Muscle layer of colon (tissue), 2 donors: ENCODE results near the gene CNIH2.
"Not testable (repeated sequence)": the region's sequence is repeated elsewhere in the genome, so short reads cannot be mapped to it uniquely, and the experiment has no call there.

ENCODE experiments used
- H3K27ac ChIP-seq: one replicate; pipeline ENCODE4 v1.7.0; 2013; ENCODE audit warnings: low read depth, mild to moderate bottlenecking, low read length, moderate library complexity
- H3K27me3 ChIP-seq, 2 donors: one replicate each; pipeline ENCODE4 v1.7.0; 2013; ENCODE audit warnings: low read length in 2 of 2, mild to moderate bottlenecking in 2 of 2; ENCODE audit not compliant: insufficient read depth in 2 of 2, control insufficient read depth in 1 of 2
- H3K36me3 ChIP-seq: one replicate; pipeline ENCODE4 v1.7.0; 2013; ENCODE audit warnings: mild to moderate bottlenecking, low read length; ENCODE audit not compliant: insufficient read depth
- H3K4me1 ChIP-seq: one replicate; pipeline ENCODE4 v1.7.0; 2013; ENCODE audit warnings: mild to moderate bottlenecking, low read length; ENCODE audit not compliant: insufficient read depth
- H3K4me3 ChIP-seq, 2 donors: one replicate each; pipeline ENCODE4 v1.7.0; 2013; ENCODE audit warnings: low read length in 2 of 2, low read depth in 1 of 2, mild to moderate bottlenecking in 1 of 2, moderate library complexity in 1 of 2
- H3K9ac ChIP-seq: one replicate; pipeline ENCODE4 v1.7.0; 2013; ENCODE audit warnings: low read length
- H3K9me3 ChIP-seq: one replicate; pipeline ENCODE4 v1.7.0; 2013; ENCODE audit warnings: mild to moderate bottlenecking, low read length
- donor health status: abdominal sarcoma.
- donor health status: Adenocarcinoma of cecum.

Gene CNIH2

GRCh38 chr11:66293777-66294625, 16.0 kb downstream of the CNIH2 start:
- Histone ChIP-seq H3K27ac (no peak overlapping the region), H3K4me1 (peaks cover 5% of the 10 kb centered on the region), H3K9ac (no peak overlapping the region), H3K9me3 (no peaks in the 10 kb centered on the region), H3K4me3 (no peak overlapping the region), H3K27me3 (peaks cover 18 to 43% of the 10 kb centered on the region in 2 donors), H3K36me3 (no peaks in the 10 kb centered on the region)

GRCh38 chr11:66294626-66295620, 16.9 kb downstream of the CNIH2 start:
- Histone ChIP-seq H3K27ac (no peak overlapping the region), H3K4me1 (peaks cover under 1% of the 10 kb centered on the region), H3K36me3 (no peaks in the 10 kb centered on the region), H3K9me3 (no peaks in the 10 kb centered on the region), H3K4me3 (no peak overlapping the region), H3K9ac (no peak overlapping the region), H3K27me3 (peaks cover 18 to 43% of the 10 kb centered on the region in 2 donors)

GRCh38 chr11:66297610-66298009, 19.6 kb downstream of the CNIH2 start:
- Histone ChIP-seq H3K4me3 (no peak overlapping the region), H3K36me3 (no peaks in the 10 kb centered on the region), H3K9me3 (no peaks in the 10 kb centered on the region), H3K9ac (no peak overlapping the region), H3K4me1 (no peaks in the 10 kb centered on the region), H3K27me3 (peaks cover 8 to 26% of the 10 kb centered on the region in 2 donors), H3K27ac (no peak overlapping the region)

- Histone ChIP-seq H3K9ac (no peak overlapping the region), H3K4me1 (no peaks in the 10 kb centered on the region), H3K9me3 (no peaks in the 10 kb centered on the region), H3K36me3 (no peaks in the 10 kb centered on the region), H3K27me3 (peaks cover 0 to 14% of the 10 kb centered on the region in 2 donors), H3K4me3 (no peak overlapping the region), H3K27ac (no peak overlapping the region)
Observed at GRCh38 chr11:66299186-66299585, 21.2 kb downstream of the CNIH2 start.

- no peak overlapping the region for H3K4me3 ChIP-seq
- no peak overlapping the region for H3K9ac ChIP-seq
- H3K36me3 ChIP-seq = no peaks in the 10 kb centered on the region
- no peak overlapping the region for H3K27ac ChIP-seq
- no peaks in the 10 kb centered on the region for H3K9me3 ChIP-seq
- no peaks in the 10 kb centered on the region for H3K4me1 ChIP-seq
- H3K27me3 ChIP-seq = no peaks in the 10 kb centered on the region
Observed at GRCh38 chr11:66302656-66303055, 24.7 kb downstream of the CNIH2 start.

GRCh38 chr11:66309475-66309874, 31.5 kb downstream of the CNIH2 start:
- no peak overlapping the region for H3K27ac ChIP-seq
- H3K4me3 ChIP-seq = no peak overlapping the region
- H3K36me3 ChIP-seq = no peaks in the 10 kb centered on the region
- no peaks in the 10 kb centered on the region for H3K27me3 ChIP-seq
- no peak overlapping the region for H3K9ac ChIP-seq
- H3K4me1 ChIP-seq = peaks cover 16% of the 10 kb centered on the region
- no peaks in the 10 kb centered on the region for H3K9me3 ChIP-seq

- Histone ChIP-seq H3K4me1 (peaks cover 24% of the 10 kb centered on the region), H3K27ac (no peak overlapping the region), H3K9ac (no peak overlapping the region), H3K36me3 (no peaks in the 10 kb centered on the region), H3K4me3 (no peak overlapping the region), H3K27me3 (no peaks in the 10 kb centered on the region), H3K9me3 (no peaks in the 10 kb centered on the region)
Observed at GRCh38 chr11:66310324-66310723, 32.3 kb downstream of the CNIH2 start.

GRCh38 chr11:66310803-66311440, 32.9 kb downstream of the CNIH2 start:
- not testable (repeated sequence) for H3K27ac ChIP-seq, H3K36me3 ChIP-seq, H3K4me3 ChIP-seq, H3K9ac ChIP-seq, H3K27me3 ChIP-seq, H3K9me3 ChIP-seq
- peaks cover 30% of the 10 kb centered on the region for H3K4me1 ChIP-seq

- Histone ChIP-seq H3K9ac (peak overlapping the region; percentile 65), H3K4me1 (peaks cover 31% of the 10 kb centered on the region), H3K9me3 (no peaks in the 10 kb centered on the region), H3K36me3 (no peaks in the 10 kb centered on the region), H3K4me3 (peak overlapping the region; percentile 65 to 75), H3K27ac (peak overlapping the region; percentile 87), H3K27me3 (no peaks in the 10 kb centered on the region)
Observed at GRCh38 chr11:66311470-66311964, 33.5 kb downstream of the CNIH2 start.

- Histone ChIP-seq H3K27me3 (no peaks in the 10 kb centered on the region), H3K4me3 (peak overlapping the region; percentile 65 to 75), H3K36me3 (no peaks in the 10 kb centered on the region), H3K9ac (peak overlapping the region; percentile 65), H3K9me3 (no peaks in the 10 kb centered on the region), H3K4me1 (peaks cover 31% of the 10 kb centered on the region), H3K27ac (peak overlapping the region; percentile 87)
Observed at GRCh38 chr11:66311965-66312548, 34.1 kb downstream of the CNIH2 start.
